ENCODE data around the gene MDC1.
"Not testable (repeated sequence)": the region's sequence is repeated elsewhere in the genome, so short reads cannot be mapped to it uniquely, and the experiment has no call there.

Gene MDC1

GRCh38 chr6:30683183-30683979, 33.7 kb downstream of the MDC1 start:
- no peak for DNase-seq (ENCODE audit: low read depth)

DNA sequence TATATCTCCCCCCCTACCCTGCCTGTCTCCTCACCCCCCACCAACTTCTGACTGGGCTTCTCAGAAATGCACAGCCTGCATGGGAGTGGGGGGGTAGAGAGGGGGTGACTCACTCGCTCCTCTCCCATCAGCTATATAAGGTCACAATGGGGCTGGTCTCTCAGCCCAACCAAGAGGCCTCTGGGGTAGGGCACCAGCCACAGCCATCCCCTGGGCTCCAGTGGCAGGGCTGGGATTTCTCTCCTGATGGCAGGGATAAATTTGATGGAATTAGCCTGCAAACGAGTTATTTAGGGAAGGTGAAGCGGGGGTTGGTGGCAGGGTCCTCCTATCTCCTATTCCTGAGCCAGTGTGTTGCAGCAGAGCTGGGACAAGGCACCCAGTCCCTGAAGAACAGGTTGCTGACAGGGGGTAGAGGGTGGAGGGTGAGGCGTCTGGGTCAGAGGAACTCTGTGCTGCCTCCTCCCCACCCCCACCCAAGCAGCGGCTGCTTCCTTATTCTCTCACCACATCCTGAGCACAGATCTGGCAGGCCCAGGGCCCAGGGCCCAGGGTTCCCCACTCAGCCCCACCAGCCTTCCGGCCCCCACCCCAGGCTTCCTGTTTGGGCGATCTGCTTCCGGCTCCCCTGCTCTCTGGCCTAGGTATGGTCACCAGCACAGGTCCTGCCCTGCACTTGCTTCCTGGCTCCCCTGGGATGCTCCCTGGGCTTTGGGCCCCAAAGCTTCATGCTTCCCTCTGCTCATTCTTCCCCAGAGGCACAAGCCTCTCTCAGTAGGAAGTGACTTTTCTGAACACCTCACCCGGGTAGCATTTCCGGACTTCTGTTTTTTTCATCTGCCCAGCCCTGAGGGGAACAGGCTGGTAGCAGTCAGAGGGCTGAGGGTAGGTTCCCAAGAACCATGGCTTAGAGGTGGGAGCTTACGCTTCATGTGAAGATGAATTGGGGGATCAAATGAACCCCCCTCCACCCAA, 34.7 kb downstream of the MDC1 start:
- peak; percentile 77 for DNase-seq (ENCODE audit: low read depth)

DNA sequence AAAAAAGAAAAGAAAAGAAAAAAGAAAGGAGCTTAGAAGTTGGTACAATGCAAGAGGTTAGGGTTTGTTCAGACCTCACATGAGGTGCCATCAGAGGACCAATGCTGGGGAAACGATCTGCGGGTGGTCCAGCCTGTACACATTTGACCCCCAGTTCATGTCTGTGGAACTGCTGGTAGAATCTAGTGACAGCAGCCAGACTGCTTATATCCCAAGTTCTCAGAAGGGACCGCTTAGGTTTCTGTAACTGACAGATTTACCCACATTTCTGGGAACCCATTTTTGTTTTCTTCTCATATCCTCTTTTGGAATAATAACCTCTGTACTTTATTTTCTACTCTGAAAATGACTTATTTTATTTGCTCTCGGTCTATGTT, 35.3 kb downstream of the MDC1 start:
- DNase-seq (ENCODE audit: low read depth): no peak

DNA sequence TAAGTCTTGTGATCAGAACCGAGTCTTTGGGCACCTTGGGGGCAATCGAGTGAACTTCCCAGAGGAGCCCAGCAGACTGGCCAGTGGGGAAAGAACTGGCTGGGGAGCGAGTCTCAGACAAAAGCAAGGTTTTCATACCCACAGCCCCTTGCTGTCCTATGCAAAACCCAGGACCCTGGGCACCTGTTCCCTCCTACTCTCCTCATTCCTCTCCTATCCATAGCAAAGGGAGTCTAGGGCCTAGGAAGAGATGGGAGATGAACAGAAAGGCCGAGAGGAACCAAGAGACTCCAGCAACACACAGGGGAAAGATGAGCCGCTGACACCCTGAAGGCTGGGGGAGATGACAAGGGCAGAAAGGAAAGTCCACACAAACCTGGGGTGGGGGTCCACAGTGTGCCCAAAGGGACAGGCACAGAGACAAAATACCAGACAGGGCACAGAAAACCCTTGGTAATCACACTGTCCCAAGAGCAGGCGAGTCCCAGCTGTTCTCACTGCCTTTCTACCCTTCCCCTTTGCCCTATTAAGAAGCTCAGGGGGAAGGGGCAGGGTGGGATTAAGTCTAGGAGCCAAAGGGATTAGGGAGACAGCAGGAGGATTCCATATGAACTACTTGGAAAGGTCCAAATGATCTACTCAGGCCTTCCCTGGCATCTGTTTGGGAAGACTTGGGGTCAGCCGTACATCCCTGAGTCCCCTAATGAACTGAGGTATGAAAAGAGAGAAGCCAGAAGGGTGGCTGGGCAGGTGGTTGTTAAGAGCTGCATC, 37.1 kb downstream of the MDC1 start:
- DNase-seq (ENCODE audit: low read depth): no peak

GRCh38 chr6:30678964-30679726, 37.9 kb downstream of the MDC1 start:
- peak; percentile 91 for DNase-seq (ENCODE audit: low read depth)

DNA sequence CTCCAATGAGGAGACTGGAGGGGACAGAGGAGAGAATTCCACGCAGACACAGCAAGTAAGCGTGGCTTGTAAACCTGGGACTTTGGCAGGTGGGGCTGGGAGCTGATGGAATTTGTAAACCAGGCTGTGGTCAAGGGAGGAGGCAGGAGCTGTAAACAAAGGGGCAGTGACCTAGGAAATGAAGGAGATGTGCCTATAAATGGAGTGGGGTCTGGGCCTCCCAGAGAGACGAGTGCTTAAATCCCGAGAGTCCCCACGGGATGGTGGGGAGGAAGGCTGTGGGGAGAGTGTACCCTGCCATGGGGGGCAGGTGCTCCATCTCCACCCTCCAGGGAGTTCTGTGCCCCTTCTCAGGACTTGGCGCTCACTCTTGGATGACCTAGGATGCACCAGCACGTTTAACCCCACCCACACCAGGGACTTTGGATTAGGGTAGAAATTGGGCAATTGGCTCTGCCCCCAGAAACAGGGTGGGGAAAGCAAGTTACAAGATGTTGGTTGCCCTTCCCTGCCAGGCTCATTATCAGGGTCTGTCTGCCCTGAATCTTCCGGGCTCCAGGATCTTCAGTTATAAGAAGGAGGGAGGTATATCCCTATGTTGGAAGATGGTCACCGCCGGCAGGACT, 40.3 kb downstream of the MDC1 start:
- no peak for DNase-seq (ENCODE audit: low read depth)

- peak; percentile 83 for DNase-seq (ENCODE audit: low read depth)
Measured at GRCh38 chr6:30672445-30673253, 44.4 kb downstream of the MDC1 start, which contains the start of gene DHX16. Gene DHX16 (minus strand): TSS chr6:30673006. CDS start chr6:30672841, 165 bp downstream.

DNA sequence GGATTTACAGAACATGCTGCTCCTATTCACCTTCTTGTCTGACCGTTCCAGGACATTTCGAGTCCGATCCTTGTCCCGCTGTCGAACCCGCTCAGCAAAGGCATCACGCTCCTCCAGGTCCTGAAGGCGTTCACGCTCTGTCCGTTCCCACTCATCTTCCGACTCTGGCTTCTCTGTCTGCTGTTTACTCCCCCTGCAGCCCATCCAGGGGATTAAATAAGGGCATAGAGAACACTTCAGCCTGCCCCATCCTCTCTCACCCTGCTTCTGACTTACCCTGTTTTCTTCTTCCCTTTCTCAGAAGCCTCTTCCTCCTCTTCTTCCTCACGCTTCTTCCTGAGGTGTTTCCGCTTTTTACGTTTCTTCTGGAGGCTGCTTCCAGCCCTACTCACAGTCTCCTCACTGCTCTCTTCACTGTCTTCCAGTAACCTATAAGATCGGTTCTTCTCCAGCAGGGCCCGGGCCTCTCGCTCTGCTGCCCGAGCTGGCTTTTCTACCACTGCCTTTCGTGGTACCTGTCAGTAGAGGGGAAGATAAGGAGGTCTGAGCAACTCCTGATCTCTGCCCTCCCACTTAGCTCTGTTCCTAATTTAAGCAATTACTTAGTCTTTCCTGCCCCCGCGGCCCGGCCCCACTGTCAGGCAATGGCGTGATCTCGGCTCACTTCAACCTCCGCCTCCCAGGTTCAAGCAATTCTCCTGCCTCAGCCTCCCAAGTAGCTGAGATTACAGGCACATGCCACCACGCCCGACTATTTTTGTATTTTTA, 46.1 kb downstream of the MDC1 start:
- DNase-seq (ENCODE audit: low read depth): no peak

GRCh38 chr6:30666300-30666699, 50.8 kb downstream of the MDC1 start:
- DNase-seq (ENCODE audit: low read depth): peak; percentile 23

DNA sequence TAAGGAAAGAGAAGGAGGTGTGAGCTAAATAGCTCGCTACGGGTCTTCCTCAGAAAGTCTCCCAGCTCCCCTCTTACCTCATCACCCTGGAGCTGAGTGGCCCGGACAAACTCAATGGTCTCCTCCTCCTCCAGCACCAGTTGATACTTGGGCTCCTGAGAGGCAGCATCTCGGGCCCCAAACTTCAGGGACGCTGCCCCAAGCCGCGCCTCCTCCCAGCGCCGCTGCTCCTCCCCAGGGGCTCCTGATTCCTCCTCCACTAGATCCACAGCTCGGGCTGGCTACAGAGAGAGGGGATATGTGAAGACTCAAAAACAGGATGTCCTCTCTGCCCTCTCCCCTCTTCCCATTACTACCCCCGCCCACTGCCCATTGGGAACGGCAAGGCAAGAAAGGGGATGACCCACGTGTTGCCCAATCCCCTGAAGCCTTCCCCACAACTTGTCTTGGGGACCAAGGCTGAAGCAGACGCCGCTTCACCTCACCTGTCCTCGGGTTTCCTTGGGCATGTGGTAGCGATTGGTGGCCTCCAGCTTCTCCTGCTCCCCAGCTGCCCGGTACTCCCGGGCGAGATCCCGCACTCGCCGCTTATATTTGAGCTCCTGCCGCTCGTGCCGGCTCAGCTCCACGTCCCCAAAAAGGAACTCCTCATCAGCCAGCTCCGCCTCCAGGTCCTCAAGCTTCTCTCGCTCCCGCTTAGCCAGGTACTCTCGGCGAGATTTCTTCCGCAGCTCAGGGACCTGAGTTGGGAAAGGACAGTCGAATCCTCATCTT, 51.9 kb downstream of the MDC1 start:
- DNase-seq (ENCODE audit: low read depth): no peak

- DNase-seq (ENCODE audit: low read depth): not testable (repeated sequence)
Measured at GRCh38 chr6:30657922-30658321, 59.2 kb downstream of the MDC1 start.

GRCh38 chr6:30657454-30657853, 59.6 kb downstream of the MDC1 start:
- no peak for DNase-seq (ENCODE audit: low read depth)

GRCh38 chr6:30656513-30656912, 60.6 kb downstream of the MDC1 start:
- DNase-seq (ENCODE audit: low read depth): no peak

DNA sequence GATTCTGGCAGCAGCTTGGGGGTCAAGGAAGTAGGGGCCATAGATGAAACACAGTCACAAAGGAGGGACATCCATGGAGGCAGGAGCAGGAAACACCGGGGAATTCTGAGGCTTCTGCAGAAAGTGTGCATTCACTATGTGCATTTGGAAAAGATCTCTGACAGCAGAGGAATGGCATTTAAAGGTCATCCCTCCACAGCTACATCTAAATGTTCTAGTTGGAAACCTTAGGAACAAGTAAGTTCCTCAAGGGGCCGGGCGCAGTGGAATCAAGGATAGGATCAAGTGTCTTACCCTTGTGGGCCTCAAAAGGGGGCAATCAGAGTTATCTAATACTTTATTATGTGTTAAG, 61.4 kb downstream of the MDC1 start:
- DNase-seq (ENCODE audit: low read depth): no peak

DNA sequence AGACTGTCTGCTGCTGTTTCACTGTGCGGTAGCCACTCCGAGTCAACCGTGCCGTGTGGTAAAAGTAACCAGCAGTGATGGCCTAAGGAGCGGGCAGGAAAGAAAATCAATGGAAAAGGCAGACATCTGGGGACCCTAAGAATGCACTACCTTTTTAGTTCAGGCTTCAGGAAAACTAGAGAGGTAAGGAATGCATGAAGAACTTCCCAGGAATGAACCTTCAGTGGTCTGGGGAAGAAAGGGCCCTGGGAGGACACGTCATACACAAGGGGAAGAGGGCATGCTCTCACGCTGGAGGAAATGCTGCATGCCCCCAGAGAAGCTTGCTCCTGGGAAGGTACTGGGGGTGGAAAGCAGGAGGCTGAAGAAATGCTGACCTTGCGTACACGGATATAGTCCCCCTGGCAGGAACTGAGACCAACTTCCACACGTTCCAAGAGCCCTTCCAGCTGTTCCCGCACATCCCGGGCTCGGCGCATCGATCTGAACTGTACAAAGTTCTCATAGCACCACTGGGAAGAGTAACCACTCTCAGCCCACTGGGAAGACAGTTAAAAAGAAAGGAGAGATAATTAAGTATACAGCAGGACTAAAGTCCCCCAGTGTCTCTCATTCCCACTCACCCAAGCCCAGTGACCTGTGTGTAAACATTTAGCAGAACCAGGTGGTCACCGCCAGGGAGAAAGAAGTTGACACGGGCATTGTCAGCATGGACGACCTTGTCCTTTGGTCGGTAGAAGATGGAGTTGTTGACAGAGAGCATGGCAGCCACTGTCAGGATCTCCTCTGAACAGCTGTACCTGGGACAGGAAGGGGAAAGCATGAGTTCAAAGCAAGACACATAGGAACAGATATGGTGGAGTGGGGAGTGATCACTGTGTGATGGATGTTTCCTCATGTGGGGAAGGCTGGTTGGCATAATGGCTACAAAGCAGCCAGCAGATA, 62.0 kb downstream of the MDC1 start:
- no peak for DNase-seq (ENCODE audit: low read depth)

- DNase-seq (ENCODE audit: low read depth): no peak
Measured at GRCh38 chr6:30651143-30651542, 65.9 kb downstream of the MDC1 start.
